GM18502 (cell line): ENCODE results near the gene STK11.
"Not testable (repeated sequence)": the region's sequence is repeated elsewhere in the genome, so short reads cannot be mapped to it uniquely, and the experiment has no call there.

Experiments
- ATAC-seq: cut with Tn5 transposase; IDR thresholded peaks from one replicate; pipeline ENCODE4 v1.9.1; 2021; ENCODE audit warnings: mild to moderate bottlenecking; ENCODE audit not compliant: unreplicated experiment, poor library complexity

The STK11 gene

GRCh38 chr19:1206150-1206863 lies 729 bp downstream of the STK11 start:
- ATAC-seq = no peak

DNA sequence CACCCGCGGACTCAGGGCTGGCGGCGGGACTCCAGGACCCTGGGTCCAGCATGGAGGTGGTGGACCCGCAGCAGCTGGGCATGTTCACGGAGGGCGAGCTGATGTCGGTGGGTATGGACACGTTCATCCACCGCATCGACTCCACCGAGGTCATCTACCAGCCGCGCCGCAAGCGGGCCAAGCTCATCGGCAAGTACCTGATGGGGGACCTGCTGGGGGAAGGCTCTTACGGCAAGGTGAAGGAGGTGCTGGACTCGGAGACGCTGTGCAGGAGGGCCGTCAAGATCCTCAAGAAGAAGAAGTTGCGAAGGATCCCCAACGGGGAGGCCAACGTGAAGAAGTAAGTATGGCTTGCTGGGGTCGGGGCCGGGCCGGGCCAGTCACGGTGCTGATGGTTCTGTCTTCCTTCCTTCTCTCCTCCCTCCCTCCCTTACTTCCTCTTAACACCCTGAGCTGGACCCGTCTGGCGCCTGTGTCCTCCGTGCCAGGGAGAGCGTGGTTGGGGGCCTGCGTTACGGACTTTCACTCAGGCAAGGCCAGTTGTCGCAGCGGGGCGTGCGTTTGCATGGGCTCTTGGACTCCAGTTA lies 1.4 kb downstream of the STK11 start:
- ATAC-seq = no peak

DNA sequence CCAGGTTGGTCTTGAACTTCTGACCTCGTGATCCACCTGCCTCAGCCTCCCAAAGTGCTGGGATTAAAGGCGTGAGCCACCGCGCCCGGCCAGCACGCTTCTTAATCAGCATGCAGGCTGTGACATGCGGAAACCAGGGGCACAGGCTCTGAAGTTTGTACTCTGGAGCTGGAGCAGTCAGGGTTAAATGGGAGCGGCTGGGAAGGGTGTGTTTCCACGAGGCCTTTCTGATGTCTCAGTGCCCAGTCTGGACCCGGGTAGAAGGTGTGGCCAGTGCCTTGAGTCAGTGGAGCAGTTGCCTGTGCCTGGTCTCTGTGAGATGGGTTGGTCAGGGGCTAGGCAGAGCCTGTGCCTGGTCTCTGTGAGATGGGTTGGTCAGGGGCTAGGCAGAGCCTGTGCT lies 3.3 kb downstream of the STK11 start:
- not testable (repeated sequence) for ATAC-seq

- no peak for ATAC-seq
Observed at GRCh38 chr19:1210227-1210538, 4.6 kb downstream of the STK11 start.

- no peak for ATAC-seq
Observed at GRCh38 chr19:1211494-1212234, 6.1 kb downstream of the STK11 start.

GRCh38 chr19:1213391-1214286 lies 8.1 kb downstream of the STK11 start:
- ATAC-seq = no peak

DNA sequence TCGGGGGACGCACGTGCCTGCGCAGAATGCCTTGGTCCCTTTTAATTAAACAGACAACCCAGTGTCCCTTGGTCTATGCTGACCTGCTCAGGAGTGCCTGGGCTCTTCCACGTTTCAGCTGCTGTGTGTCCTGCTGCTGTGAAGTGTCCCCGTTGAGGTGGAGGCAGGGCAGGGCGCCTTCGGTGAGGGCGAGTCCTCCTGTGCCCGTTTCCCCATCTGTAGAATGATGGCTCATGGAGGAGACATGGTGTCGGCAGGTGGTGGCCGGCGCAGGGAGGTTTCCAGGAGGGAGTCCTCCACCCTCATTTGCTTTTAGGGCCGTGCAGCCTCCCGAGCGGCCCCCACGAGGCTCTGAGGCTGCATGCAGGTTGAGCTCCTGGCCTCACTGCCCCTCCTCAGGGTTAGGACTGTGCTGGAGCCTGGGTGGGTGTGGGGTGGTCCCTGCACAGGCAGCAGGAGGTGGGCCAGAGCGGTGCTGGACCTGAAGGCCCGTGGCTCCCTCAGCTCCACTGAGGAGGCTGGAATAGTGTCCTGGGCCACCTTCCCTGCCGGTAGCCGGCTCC lies 8.8 kb downstream of the STK11 start:
- no peak for ATAC-seq

- no peak for ATAC-seq
Observed at GRCh38 chr19:1214862-1215731, 9.5 kb downstream of the STK11 start.

DNA sequence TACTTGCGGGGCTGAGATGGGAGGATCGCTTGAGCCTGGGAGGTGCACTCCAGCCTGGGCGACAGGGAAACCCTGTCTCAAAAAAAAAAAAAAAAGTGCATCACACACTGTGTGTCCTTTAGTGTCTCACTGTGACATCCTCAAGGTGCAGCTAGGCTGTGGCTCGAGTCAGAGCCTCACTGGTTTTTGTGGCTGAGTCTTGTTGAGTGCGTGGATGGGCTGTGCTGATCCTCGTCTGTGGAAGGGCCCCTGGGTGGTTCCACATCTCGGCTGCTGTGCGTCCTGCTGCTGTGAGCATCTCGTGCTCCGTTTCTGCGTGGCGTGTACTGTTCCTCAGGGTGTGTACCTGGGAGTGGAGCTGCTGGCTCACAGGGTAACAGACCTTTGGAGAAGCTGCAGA lies 11.2 kb downstream of the STK11 start:
- no peak for ATAC-seq

GRCh38 chr19:1217366-1217765 lies 11.8 kb downstream of the STK11 start:
- ATAC-seq = no peak

GRCh38 chr19:1218751-1219567 lies 13.4 kb downstream of the STK11 start:
- ATAC-seq = no peak

DNA sequence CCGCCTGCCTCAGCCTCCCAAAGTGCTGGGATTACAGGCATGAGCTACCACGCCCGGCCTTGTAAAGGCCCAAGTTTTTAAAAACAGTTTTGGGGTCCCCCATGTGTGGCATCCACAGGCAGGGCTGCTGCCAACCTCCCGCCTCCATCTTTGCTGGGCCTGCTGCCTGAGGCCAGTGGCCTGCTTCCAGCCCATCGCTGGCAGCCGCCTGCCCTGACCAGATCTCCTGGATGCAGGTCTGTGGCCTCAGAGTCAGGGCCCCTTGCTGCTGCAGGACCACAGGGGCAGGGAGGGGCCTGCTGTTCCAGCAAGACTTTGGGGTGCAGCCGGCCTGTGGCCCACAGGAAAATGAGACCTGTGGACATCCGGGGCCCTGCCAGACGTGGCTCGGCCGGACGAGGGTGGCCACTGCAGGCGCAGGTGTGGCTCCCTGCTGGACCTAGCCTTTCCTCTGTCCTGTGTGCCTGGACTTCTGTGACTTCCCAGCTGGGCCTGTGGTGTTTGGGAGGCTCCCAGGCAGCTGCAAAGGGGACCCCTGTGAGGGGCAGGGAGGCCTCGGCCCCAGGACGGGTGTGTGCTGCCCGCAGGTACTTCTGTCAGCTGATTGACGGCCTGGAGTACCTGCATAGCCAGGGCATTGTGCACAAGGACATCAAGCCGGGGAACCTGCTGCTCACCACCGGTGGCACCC lies 14.4 kb downstream of the STK11 start:
- ATAC-seq = no peak

GRCh38 chr19:1220477-1220930 lies 14.9 kb downstream of the STK11 start:
- ATAC-seq = no peak

- no peak for ATAC-seq
Observed at GRCh38 chr19:1220976-1221903, 15.7 kb downstream of the STK11 start.

DNA sequence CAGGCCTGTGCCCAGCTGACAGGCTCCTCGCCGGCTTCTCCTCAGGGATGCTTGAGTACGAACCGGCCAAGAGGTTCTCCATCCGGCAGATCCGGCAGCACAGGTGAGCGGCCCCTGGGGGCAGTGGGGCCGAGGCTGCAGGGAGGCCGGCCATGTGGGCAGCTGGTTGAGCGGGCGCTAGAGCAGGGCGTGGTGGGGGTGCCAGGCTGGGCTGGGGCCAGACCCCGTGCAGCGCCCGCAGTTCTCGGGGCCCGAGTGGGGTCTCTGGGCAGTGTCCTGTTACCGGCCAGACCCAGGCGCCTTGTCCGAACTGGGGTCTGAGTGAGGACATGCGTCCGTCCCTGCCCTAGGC lies 16.3 kb downstream of the STK11 start:
- no peak for ATAC-seq

DNA sequence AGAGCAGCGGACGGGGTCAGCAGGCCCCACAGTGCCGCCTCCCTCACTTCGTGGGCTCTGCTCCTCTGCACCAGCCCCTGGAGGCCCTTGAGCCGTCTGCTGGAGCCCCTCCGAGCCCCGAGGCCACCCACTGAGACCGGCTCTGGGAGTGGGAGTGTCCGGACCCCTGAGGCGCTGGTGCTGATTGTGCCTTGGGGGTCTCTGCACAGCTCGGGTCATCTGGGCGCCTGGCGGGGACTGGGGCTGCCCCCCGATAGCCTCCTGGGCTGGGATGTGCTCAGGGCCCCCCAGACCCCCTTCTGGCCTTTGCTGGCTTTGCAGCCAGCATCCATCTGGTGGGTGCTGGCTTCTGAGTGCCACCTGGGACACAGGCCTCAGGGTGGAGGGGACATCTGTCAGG lies 16.8 kb downstream of the STK11 start:
- no peak for ATAC-seq
